GM10266 (cell line): Measurements from ENCODE around the gene HOXA9.

ENCODE experiments used
- DNase-seq: peaks from one replicate; pipeline ENCODE4 v3.0.0; 2012; ENCODE audit errors: extremely low spot score
- CTCF ChIP-seq: IDR thresholded peaks from 2 replicates; pipeline ENCODE4 v1.5.1; 2012; ENCODE audit warnings: mild to moderate bottlenecking, low read depth; ENCODE audit not compliant: control insufficient read depth, insufficient read depth; ENCODE audit errors: missing control alignments

The HOXA9 gene

GRCh38 chr7:27181795-27182275 lies 16.5 kb upstream of the HOXA9 start:
- DNase-seq, result no peak
- no peak for TF ChIP-seq CTCF

GRCh38 chr7:27180431-27181420 lies 15.4 kb upstream of the HOXA9 start:
- no peak for DNase-seq
- TF ChIP-seq CTCF, result no peak

- peak; percentile 77 for TF ChIP-seq CTCF
- peak; percentile 86 for DNase-seq
These were observed 14.4 kb upstream of the HOXA9 start for GRCh38 chr7:27179503-27180430.

GRCh38 chr7:27179030-27179429 lies 13.7 kb upstream of the HOXA9 start:
- no peak for TF ChIP-seq CTCF

GRCh38 chr7:27178366-27178765 lies 13.0 kb upstream of the HOXA9 start:
- no peak for TF ChIP-seq CTCF
- DNase-seq, result no peak

More at GRCh38 chr7:27179030-27179429, 13.7 kb upstream of the HOXA9 start:
- DNase-seq, result no peak

GRCh38 chr7:27177795-27178320 lies 12.5 kb upstream of the HOXA9 start:
- DNase-seq, result no peak
- TF ChIP-seq CTCF, result no peak
